Right ventricle myocardium superior (tissue), 1 donor: ENCODE measurements around the gene GSTA5. TPM values are rescaled to one million over a fixed set of nuclear protein-coding genes. Genes with fewer than 3 reads are reported as not detected.
"Not testable (repeated sequence)": the region's sequence is repeated elsewhere in the genome, so short reads cannot be mapped to it uniquely, and the experiment has no call there.

Source experiments
- ATAC-seq: fragments of 200-7000 bp; cut with Tn5 transposase; one replicate; pipeline ENCODE4 v1.9.1; 2020; ENCODE audit warnings: mild to moderate bottlenecking; ENCODE audit not compliant: poor library complexity
- DNase-seq: peaks from one replicate; pipeline ENCODE4 v3.0.0-alpha.2; 2020
- intact Hi-C: fragments of 100-400 bp; cut with DNase I; formaldehyde crosslinking; loops from one replicate; pipeline ENCODE4 v1.11.2; 2022
- total RNA-seq: library from RNA; stranded (reverse); fragmentation: NEBNext Ultra II Directional; extraction: Animal tissue kit (Norgen Biotek cat#: 25700); gene quantifications from one replicate; pipeline ENCODE4 v1.2.1, GENCODE V29; 2021
- donor health status: DM: no; HTN: yes; CAD: no; lungs with severe emphysema.

Gene GSTA5
- total RNA-seq, 1 donor from 2014 or later: not detected

- intact Hi-C loops: no loop called here
- DNase-seq (no peak), ATAC-seq (no peak)
Observed at GRCh38 chr6:52802806-52803205, 37.8 kb downstream of the GSTA5 start.

GRCh38 chr6:52801188-52801841 is 39.3 kb downstream of the GSTA5 start:
- intact Hi-C loops: no loop called here
- DNase-seq: no peak
- no peak for ATAC-seq

GRCh38 chr6:52799272-52799671 is 41.3 kb downstream of the GSTA5 start:
- ATAC-seq, DNase-seq, intact Hi-C loops: not testable (repeated sequence)

- ATAC-seq, intact Hi-C loops: not testable (repeated sequence)
Observed at GRCh38 chr6:52794366-52794765, 46.2 kb downstream of the GSTA5 start.

DNA sequence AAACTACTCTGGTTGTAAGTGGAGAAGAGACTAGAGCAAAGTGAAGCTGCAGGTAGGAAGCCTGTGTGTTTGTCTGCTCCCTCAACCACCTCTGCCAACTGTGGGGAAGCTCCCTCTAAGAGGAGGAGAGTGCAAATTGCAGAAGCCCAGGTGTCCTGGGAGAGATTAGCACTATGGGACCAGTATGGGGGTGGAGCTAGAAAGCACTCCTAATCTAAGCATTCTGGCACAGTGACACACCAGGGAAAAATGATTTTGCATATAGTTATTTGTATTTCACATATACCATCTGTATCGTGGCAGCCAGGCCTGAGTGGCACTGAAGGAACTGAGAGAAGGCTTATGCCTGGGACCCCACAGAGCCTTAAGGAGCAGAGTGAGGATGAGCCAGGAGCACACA is 49.8 kb downstream of the GSTA5 start:
- ATAC-seq (no peak), DNase-seq (no peak)
- intact Hi-C loops: no loop called here

More at GRCh38 chr6:52794366-52794765, 46.2 kb downstream of the GSTA5 start:
- not testable (repeated sequence) for DNase-seq

DNA sequence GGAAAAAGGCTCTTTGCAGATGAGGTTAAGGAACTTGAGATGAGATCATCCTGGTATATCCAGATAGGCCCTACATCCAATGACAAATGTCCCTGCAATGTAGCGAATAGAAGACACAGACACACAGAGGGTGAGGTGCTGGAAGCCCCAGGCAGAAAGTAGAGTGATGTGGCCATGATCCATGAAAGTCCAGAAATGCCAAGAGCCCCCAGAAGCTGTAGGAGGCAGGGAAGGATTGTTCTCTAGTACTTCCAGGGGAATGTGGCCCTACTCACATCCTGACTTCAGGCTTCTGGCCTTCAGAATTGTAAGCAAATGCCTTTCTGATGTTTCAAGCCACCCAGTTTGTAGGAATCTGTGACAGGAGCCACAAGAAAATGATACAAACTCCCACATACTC is 51.0 kb downstream of the GSTA5 start:
- ATAC-seq, DNase-seq: not testable (repeated sequence)
- intact Hi-C loops: loop anchor here (5.0 kb wide), 1 partner anchor 38 kb away; no protein-coding TSS in a partner anchor

DNA sequence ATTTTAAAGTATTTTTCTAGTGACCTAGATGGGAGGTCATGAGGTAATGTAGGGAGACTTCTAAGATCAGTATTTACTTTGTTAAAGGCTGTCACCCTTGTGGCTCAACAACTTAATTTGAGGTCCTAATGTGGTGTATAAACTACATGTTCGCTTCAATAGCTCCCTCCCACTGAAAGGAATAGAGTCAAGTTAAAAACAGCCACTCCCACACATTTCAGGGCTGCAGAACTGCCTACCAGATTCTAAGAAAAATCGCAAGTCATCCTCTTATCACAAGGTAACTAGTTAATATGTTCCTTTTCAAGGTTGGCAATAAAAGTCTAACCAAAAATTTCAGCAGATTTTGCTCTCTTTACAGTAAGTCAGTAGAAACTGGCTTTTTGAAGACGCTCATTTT is 52.1 kb downstream of the GSTA5 start:
- no peak for DNase-seq
- ATAC-seq: no peak
- intact Hi-C loops: loop anchor here (5.0 kb wide), 1 partner anchor 39 kb away; no protein-coding TSS in a partner anchor

- no peak for DNase-seq
- intact Hi-C loops: loop anchor here (5.0 kb wide), 1 partner anchor 39 kb away; no protein-coding TSS in a partner anchor
Observed at GRCh38 chr6:52787917-52788316, 52.7 kb downstream of the GSTA5 start.

DNA sequence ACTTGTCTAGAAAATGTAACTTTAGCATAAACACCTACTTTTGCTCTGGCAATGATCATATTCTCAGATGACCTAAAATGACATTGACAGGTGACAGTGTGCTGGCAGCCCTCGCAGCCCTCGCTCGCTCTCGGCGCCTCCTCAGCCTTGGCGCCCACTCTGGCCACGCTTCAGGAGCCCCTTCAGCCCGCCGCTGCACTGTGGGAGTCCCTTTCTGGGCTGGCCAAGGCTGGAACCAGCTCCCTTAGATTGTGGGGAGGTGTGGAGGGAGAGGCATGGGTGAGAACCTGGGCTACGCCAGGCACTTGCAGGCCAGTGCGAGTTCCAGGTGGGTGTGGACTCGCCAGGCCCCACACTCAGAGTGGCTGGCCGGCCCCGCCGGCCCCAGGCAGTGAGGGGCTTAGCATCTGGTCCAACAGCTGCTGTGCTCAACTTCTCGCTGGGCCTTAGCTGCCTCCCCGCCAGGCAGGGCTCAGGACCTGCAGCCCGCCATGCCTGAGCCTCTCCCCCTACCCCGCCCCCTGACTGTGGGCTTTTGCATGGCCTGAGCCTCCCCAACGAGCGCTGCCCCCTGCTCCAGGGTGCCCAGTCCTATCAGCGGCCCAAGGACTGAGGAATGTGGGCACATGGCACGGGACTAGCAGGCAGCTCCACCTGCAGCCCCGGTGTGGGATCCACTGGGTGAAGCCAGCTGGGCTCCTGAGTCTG is 54.2 kb downstream of the GSTA5 start:
- no peak for ATAC-seq
- intact Hi-C loops: loop anchor here (5.0 kb wide), 1 partner anchor 41 kb away; no protein-coding TSS in a partner anchor
- no peak for DNase-seq

More at GRCh38 chr6:52787917-52788316, 52.7 kb downstream of the GSTA5 start:
- no peak for ATAC-seq

- DNase-seq, intact Hi-C loops, ATAC-seq: not testable (repeated sequence)
Observed at GRCh38 chr6:52782696-52783274, 57.8 kb downstream of the GSTA5 start.

DNA sequence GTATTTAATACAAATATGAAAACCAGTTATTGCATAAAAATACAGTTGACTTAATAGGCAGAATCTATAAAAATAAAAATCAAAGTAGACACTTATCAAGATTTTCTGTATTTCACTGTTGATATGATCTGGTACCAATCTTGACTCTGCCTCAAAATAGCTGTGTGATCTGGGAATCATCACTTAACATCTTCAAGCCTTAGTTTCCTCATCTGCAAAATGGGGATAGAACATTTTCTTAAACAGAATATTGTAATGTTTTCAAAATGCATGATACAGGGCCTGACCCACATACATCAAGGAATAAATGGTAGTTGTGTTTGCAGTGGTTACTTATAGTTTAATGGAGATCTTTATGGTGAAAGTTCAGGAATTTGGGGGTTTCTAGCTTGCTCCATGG is 58.4 kb downstream of the GSTA5 start:
- ATAC-seq, intact Hi-C loops, DNase-seq: not testable (repeated sequence)

Other genes with a start within 250 kb of the GSTA5 start
- gene TMEM14A, start 169.7 kb downstream of the GSTA5 start, total RNA-seq: 8.4 TPM
- not detected for gene GSTA2, start 77.3 kb downstream of the GSTA5 start, total RNA-seq
- gene GSTA1, start 37.0 kb downstream of the GSTA5 start, total RNA-seq: not detected
- gene GSTA3, start 68.9 kb upstream of the GSTA5 start, total RNA-seq: not detected
- 7.0 TPM for gene GSTA4, start 154.5 kb upstream of the GSTA5 start, total RNA-seq
- 6.0 TPM for gene CILK1, start 221.0 kb upstream of the GSTA5 start, total RNA-seq
- 40.2 TPM for gene FBXO9, start 224.6 kb upstream of the GSTA5 start, total RNA-seq